Germinal center (tissue), 1 donor: ENCODE results near the gene C17orf50.

Source experiments
- DNase-seq: peaks from one replicate; pipeline ENCODE4 v3.0.0; 2012; ENCODE audit warnings: mixed read lengths, low spot score

The C17orf50 gene

GRCh38 chr17:35788477-35789368, 28.0 kb downstream of the C17orf50 start:
- DNase-seq, result no peak

DNA sequence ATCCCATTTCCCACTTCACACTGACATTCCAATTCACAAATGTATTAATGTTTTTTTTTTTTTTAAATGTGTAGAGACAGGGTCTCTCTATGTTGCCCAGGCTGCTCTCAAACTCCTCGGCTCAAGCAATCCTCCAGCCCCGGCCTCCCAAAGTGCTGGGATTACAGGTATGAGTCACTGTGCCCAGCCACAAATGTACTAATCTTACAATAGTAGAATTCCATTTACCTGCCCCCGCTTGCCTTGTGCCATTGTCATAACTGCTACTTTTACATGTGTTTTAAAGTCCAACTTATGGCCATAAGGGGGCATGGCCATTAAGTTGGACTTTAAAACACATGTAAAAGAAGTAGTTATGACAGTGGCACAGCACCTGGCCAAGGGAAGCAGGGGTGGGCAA, 30.2 kb downstream of the C17orf50 start:
- DNase-seq, result no peak

- no peak for DNase-seq
Observed at GRCh38 chr17:35791681-35792350, 31.1 kb downstream of the C17orf50 start.

GRCh38 chr17:35793257-35793656, 32.6 kb downstream of the C17orf50 start:
- no peak for DNase-seq

- DNase-seq, result peak; percentile 57
Observed at GRCh38 chr17:35795007-35795870, 34.6 kb downstream of the C17orf50 start, which contains the start of gene MMP28. MMP28 (minus strand) TSS chr17:35795641; CDS start chr17:35795377, 264 bp downstream.

DNA sequence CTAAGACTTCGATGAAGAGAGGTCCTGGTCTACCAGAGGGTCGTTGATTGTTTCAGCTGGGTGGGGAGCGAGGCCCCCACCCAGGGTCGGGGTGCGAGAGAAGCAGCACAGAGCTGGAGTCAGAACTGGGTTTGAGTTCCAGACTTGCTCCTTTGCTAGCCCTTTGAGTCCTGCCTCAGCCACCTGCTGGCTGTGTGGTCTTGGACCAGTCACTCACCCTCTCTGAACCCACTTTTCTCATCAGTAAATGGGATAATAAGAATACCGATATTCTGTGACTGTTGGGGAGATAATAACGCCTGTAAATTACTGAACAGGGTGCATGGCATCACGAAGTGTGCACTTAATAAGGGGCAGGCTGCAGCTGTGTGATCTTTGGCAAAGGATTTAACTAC, 35.2 kb downstream of the C17orf50 start:
- DNase-seq, result no peak

GRCh38 chr17:35796942-35797341, 36.3 kb downstream of the C17orf50 start:
- no peak for DNase-seq

- DNase-seq, result no peak
Observed at GRCh38 chr17:35797370-35797769, 36.7 kb downstream of the C17orf50 start.

GRCh38 chr17:35797918-35798317, 37.2 kb downstream of the C17orf50 start:
- no peak for DNase-seq

DNA sequence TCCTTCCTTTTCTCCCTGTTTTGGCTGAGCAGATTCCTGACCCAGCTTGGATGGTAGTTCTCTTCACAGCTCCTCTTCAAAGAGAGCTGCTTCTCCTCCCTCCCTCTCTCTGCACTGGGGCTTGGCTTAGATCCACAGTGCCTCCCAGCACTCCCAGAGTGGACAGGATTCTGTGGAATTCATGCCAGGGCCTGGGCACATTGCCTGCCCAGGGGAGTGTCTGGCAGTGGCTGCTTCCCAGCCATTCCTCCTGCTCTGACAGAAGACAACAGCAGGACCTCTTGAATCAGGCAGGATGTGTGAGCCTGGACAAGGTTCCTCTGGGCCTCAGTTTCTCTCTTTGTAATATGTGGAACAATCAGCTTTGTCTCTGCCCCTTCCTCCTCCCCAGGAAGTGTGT, 39.3 kb downstream of the C17orf50 start:
- DNase-seq, result no peak

- DNase-seq, result peak; percentile 56
Observed at GRCh38 chr17:35801583-35802224, 41.0 kb downstream of the C17orf50 start.

DNA sequence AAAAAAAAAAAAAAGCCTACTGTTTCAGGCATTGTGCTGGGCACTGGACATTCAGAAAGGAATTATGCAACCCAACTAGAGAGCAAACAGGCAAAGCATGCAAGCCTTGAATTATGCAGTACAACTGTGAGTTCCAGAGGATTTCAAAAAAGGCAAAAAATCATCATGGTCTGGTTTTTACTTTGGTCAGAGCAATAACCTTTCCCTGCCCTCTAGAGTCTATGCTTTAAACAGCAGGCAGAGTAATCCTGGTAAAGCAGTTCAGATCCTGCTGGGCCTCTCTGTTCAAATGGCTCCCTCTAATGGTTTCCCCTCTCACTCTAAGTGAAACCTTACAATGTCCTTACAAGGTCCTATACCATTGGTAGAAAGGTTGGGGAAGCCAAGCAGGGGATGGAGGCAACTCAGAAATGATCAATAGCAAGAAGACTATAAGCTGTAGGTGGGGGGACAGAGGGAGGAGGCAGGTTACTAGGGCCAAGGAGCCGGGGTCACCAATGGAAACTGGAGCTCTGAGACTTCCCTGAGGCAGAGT, 44.0 kb downstream of the C17orf50 start:
- DNase-seq, result peak; percentile 87

GRCh38 chr17:35807371-35808144, 46.9 kb downstream of the C17orf50 start:
- no peak for DNase-seq

DNA sequence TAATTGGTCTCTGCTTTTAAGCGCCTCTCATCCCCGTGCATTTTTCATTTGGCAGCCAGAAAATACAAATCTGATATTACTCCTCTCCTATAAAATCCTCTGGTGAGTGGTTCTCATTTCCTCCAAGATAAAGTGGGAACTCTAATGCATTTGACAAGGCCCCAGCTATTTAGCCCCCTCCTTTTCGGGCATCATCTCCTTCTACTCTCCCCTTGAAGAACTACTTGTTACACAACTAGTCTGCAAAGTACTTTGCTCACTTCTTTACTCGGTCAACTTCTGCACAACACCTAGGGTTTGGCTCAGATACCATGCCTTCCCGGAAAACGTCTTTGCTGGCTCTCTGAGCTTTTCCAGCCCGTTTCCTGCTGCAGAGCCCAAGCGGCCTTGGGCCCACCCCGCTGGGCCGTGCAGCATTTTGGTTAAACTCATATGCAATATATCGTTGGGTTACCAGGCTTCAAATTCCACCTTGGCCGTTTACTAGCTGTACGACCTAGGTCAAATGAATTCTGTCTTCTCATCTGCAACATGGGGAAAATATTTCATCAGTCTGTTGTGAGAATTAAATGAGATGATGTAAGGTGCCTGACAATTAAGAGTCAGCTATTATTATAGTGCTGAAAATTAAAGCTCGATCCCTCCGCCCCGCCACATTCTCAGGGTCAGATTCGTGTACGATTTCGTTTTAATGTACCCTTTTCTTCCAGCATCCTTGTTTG, 47.7 kb downstream of the C17orf50 start:
- DNase-seq, result no peak

GRCh38 chr17:35808962-35809854, 48.5 kb downstream of the C17orf50 start, which contains the start of gene TAF15:
TAF15 (plus strand) TSS chr17:35809484; CDS start chr17:35809570, 86 bp downstream.
- peak; percentile 94 for DNase-seq

- no peak for DNase-seq
Observed at GRCh38 chr17:35809855-35810461, 49.3 kb downstream of the C17orf50 start.

DNA sequence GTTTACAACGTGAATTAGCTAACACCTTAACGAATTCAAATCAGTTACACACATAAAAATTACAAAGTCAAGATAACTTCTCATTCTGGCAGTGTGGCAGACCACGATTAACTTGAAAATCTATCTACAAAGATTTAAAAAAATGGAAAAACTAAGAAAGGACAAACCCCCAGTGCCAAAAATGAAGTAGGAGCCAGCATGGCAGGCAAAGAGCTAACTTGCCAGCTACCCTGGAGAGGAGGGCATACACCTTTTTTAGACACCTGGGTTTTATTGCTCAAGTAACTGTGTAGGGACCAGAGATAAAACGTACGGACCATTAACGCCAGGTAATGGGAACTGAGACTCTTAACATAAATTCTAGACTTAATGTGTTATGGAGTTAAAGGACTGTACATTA, 51.1 kb downstream of the C17orf50 start:
- no peak for DNase-seq

DNA sequence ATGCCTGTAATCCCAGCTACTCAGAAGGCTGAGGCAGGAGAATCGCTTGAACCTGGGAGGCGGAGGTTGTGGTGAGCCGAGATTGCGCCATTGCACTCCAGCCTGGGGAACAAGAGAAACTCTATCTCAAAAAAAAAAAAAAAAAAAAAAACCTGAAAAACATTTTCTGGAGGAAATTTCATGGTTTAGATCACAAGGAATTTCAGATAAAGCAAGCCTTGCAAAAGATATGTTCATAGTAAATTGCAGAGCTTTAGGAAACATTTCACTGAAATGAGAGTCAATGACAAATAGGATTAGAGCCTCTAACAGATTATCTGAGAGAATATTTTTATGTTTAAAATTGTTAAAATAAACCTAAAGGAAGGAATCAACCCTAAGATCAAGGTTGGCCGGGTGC, 51.8 kb downstream of the C17orf50 start:
- DNase-seq, result no peak
